Muscle of back (tissue), 11 donors: ENCODE results near the gene FAM25A. TPM values are rescaled to one million over a fixed set of nuclear protein-coding genes. Genes with fewer than 3 reads are reported as not detected.

Experiments
- DNase-seq, 3 donors: peaks; one replicate each; pipeline versions ENCODE4 v3.0.0 to v3.0.0-alpha.2; 2013
- polyA plus RNA-seq, 10 donors: library from polyadenylated mRNA; unstranded; fragments of 120-200 nt; gene quantifications; one replicate each; pipeline ENCODE4 v1.2.1, GENCODE V29; 2013; ENCODE audit not compliant: insufficient read length in 10 of 10

Gene FAM25A
- polyA plus RNA-seq, 10 donors = not detected

DNA sequence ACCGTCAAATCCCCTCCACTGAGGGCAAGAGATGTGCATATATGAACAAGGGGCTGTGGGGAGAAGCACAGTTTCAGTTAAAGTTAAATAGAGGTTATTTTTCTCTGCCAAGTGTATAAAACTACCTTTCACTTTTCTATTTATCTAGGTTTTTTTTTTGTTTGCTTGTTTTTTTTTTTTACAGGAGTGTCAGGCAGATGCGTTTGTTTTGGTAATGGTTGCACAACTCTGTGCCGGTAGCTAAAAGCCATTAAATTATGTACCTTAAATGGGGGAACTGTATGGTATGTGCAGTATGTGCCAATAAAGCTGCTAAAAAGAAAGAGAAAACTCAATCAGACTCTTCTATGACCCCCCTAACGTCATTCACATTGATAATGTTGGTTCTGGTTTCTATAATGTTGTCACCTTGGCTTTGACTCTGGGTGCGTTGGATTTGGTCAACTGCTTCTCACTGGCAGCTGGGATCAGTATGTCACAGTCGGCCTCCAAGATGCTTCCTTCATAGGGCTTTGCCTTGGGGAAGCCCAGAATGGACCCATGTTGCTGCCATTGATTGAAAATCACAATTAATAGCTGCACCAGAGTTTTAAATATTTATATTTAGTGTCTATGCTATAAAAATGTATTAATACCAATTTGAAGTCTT is 40.3 kb downstream of the FAM25A start:
- no peak for DNase-seq

GRCh38 chr10:87064651-87065050 is 44.6 kb downstream of the FAM25A start:
- DNase-seq = no peak

DNA sequence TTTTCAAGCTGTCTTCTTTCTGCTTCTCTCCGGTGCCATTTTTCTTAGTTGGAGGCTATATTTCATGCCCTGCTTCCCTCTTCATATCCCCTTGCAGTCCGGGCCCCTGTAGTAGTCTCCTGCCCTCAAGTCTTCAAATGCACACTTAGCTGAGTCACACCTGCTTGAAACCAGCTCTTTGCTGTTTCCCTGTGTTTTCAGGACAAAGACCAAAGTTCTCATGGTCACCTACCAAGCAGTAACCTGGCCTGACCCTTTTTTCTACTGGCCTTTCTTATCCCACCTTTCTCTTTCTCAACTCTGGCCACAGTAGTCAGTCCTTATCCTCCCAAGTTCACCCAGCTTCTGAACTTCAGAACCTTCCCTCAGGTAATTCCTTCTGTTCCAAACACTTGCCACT is 46.1 kb downstream of the FAM25A start:
- DNase-seq = no peak

DNA sequence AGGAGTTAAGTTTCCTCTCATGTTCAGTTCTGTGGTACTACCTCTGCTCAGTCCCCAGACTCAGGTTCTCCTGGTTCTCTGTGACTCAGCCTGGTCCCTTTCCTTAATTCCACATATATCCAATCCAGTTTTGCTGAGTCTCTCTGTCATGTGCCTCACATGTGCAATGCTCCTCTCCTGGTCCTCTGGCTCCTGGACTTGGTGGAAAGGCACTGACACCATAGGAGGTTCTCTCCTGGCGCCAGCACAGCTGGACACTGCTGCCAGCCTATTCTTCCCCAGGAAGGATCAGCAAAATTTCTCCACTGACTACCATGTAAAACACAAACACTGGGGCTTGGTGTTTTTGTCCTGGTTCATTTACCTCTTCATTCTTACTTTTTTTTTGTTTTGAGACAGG is 46.8 kb downstream of the FAM25A start:
- DNase-seq = no peak

DNA sequence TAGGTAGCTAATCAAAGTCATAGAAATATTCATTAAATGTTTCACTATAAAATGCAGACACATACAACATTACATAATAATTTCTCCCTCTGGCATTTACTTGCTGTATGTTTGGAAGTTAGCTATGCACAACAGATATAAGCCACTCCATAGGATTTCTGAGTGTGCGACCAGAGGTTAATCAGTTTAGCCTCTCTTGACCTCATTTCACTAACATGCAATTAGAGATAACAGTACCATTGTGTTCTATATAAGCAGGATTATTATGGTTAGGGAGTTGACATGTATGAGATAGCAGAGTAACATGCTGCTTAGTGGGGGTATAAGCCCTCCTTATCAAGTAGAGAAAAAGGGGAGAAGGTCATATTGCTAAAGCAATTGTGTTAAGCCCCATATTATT is 48.2 kb downstream of the FAM25A start:
- no peak for DNase-seq

- DNase-seq = no peak
These were observed 52.4 kb downstream of the FAM25A start for GRCh38 chr10:87072449-87072848.

Other genes with a start within 250 kb of the FAM25A start
- gene MMRN2, start 62.7 kb upstream of the FAM25A start, polyA plus RNA-seq = 10 to 100 TPM; 18.3 to 29.4 (median 20.3) TPM
- 1 to 10 TPM; 3.2 to 9.9 (median 4.6) TPM for gene SNCG, start 61.7 kb upstream of the FAM25A start, polyA plus RNA-seq
- 1 to 10 TPM; 2.3 to 6.0 (median 3.6) TPM for gene ADIRF, start 51.8 kb upstream of the FAM25A start, polyA plus RNA-seq
- 10 to 100 TPM; 58.6 to 79.2 (median 65.8) TPM for gene GLUD1, start 74.5 kb downstream of the FAM25A start, polyA plus RNA-seq
- gene SHLD2, start 74.9 kb downstream of the FAM25A start, polyA plus RNA-seq = 10 to 100 TPM; 18.4 to 28.2 (median 22.9) TPM
- gene NUTM2A, start 205.2 kb downstream of the FAM25A start, polyA plus RNA-seq = 1 to 10 TPM in 9 of 10 donors, under 1 TPM in 1; 0.98 to 3.0 (median 2.1) TPM